ENCODE results near the gene PSMB3.

The PSMB3 gene

GRCh38 chr17:38745545-38745944 is 7.0 kb upstream of the PSMB3 start:
- DNase-seq: no peak
- intact Hi-C loops (cut with DNase I): loop anchor here (5.0 kb wide), 1 partner anchor 52 kb away; the partner anchor contains the start of gene PIP4K2B

DNA sequence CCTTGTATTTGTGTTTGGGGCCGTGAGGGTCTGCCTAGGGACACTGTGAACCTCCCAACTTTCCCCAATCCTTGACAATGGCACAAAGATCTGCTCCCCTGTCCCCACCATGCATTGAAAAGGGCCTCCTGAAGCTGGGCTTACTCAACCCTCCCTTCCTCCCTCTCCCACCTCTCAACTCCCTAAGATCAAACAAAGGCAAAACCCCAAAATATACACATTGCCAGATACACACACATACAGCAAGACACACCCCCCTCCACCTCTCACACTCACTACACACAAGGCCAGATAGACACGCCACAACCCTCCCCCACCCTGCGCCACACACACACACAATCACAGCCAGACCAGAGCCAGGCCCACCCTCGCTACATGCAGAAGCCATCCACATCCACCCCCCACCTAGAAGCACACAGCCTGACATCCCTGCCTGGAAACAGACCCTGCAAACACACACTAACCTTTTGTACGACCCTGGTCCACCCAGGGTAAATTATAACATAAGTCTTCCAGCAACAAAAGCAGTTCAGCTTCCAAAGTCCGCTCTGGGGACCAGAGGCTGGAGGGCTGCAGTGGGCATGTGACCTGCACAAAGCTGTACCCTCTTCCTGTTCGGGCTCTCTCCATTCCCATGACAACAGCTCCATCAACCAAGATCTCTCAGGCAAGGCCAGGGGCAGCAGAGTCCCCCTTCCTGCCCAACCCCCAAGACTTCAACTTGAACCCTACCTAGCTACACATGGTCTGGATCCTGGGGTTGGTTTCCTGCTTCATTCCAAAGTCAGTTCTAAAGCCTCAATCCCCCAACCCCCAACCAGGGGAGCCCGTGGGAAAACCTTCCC is 6.3 kb upstream of the PSMB3 start:
- no peak for DNase-seq
- intact Hi-C loops (cut with DNase I): loop anchor here (5.0 kb wide), 1 partner anchor 51 kb away; the partner anchor contains the start of gene PIP4K2B

DNA sequence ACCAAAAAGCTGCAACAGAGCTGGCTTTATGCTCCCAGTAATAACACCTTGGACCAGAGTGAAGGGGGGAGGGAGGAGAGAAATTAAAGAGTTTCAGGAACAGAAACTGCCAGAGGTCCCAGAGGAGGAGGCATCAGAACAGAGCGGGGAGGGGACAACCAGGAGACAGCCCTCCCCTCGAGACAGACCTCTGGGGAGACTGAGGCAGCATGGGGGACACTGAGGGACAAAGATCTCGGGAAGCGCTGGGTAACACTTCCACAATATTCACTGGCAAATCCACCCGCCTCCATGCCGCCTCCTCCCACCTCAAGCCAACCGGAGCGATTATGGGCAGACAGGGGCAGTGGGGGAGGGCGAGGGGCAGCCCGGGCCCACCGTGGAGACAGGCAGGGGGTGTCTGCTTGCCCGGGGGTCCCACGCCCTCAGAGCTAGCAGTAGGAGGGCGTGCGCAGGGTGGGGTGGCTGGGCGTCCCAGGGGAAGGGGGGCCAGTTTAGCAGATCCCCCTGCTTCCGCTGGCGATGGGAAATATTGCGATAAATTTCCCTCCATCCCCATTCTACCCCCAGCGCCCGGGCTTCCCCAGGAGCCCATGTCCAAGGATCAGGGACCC is 5.6 kb upstream of the PSMB3 start:
- intact Hi-C loops (cut with DNase I): loop anchor here (5.0 kb wide), 1 partner anchor 50 kb away; the partner anchor contains the start of gene PIP4K2B
- no peak for DNase-seq

GRCh38 chr17:38747463-38748148 is 4.9 kb upstream of the PSMB3 start:
- intact Hi-C loops (cut with DNase I): loop anchor here (5.0 kb wide), 1 partner anchor 50 kb away; the partner anchor contains the start of gene PIP4K2B
- DNase-seq: peak in 4 of 42 donors; percentile 22 to 37 (median 35)

DNA sequence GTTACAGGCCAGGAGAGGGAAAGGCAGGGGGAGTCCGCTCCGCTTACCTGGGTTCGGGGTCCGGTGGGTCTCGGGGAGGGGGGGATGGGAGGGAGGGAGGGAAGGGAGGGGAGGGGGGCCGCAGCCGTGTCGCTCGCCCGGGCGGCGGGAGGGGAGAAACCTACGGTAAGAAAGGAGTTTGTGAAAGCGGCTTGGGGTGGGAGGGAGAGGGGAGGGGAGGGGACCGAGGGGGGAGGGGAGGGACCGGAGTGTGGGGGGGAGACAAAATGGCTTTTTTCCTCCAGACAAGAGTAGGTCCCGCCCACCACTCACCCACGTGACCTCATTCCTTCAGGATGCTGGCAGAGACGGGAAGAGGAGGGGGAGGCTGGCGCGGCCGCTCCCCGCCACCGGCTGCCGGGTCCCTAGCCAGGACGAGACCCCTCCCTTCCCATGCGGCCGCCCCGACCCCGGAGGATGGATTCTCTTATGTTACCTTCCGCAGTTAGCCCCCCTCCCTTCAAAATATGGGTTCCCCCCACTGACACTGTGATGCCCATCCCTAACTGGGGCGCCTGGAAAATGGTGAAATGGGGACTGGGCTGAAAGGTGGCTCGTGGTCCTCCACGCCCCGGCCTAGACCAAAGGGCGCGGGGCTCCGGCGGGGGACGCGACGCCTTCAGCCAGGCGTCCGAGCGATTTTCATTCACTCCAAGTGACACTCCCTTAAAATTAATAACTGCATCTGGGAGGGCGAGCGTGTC is 4.2 kb upstream of the PSMB3 start, which contains the start of gene PCGF2:
TSS of gene PCGF2 (minus strand) at position 188 of the 743 bp plus-strand sequence. CDS start 7,934 bp downstream, outside the sequence.
- peak; percentile 68 to 96 (median 88) for DNase-seq

DNA sequence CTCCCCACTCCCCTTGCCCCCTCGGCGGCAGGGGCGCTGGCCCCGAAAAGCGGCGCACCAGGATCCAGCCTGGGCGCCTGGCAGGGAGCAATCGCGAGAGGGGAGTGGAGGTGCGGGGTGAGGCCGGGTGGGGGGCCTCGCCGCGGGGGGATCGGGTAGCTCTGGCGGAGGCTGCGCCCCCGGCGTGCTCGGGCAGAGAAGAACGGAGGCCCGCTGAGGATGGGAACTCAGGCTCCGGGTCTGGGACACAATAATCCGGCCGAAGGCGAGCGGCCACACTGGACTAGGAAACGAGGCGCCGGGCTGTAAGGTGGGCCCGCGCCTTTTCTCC is 3.7 kb upstream of the PSMB3 start:
- no peak for DNase-seq
- intact Hi-C loops (cut with DNase I): loop anchor here (5.0 kb wide), 1 partner anchor 48 kb away; the partner anchor contains the start of gene PIP4K2B

More for the DNA sequence above, 4.2 kb upstream of the PSMB3 start, which contains the start of gene PCGF2:
- intact Hi-C loops (cut with DNase I): loop anchor here (5.0 kb wide), 1 partner anchor 49 kb away; the partner anchor contains the start of gene PIP4K2B

- intact Hi-C loops (cut with DNase I): loop anchor here (5.0 kb wide), 1 partner anchor 48 kb away; the partner anchor contains the start of gene PIP4K2B
- DNase-seq: peak in 23 of 42 donors; percentile 28 to 69 (median 49)
Observed at GRCh38 chr17:38749223-38750043, 3.1 kb upstream of the PSMB3 start.

GRCh38 chr17:38750044-38750311 is 2.6 kb upstream of the PSMB3 start:
- intact Hi-C loops (cut with DNase I): no loop called here
- no peak for DNase-seq

GRCh38 chr17:38750312-38751121 is 2.0 kb upstream of the PSMB3 start:
- peak in 6 of 42 donors; percentile 33 to 71 (median 49) for DNase-seq
- intact Hi-C loops (cut with DNase I): no loop called here

GRCh38 chr17:38751144-38751807 is 1.3 kb upstream of the PSMB3 start:
- DNase-seq: peak in 2 of 42 donors; percentile 38 to 45
- intact Hi-C loops (cut with DNase I): no loop called here

- DNase-seq: peak; percentile 61 to 94 (median 85)
- intact Hi-C loops (cut with DNase I): no loop called here
Observed at GRCh38 chr17:38751808-38752307, 683 bp upstream of the PSMB3 start.

- no peak for DNase-seq
- intact Hi-C loops (cut with DNase I): no loop called here
Observed at GRCh38 chr17:38753071-38753506, 548 bp downstream of the PSMB3 start.

DNA sequence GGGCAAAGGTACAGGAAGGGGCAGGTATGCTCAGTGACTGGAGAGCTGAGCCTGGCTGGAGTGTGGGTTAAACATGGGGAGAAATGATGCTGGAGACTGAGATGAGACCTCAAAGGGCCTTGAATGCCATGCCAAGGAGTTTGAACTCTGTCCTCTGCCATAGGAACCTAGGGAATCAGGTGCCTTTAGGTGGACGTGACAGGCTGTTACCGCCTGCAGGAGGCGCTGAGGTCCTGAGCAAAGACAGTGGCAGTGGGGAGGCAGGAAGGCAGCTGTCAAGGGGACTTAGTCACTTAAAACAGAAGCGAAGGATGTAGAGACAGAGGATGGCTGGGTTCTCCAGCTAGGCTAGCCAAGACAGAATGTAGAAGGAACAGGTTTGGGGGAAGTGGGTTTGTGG is 9.1 kb downstream of the PSMB3 start:
- intact Hi-C loops (cut with DNase I): no loop called here
- DNase-seq: no peak

DNA sequence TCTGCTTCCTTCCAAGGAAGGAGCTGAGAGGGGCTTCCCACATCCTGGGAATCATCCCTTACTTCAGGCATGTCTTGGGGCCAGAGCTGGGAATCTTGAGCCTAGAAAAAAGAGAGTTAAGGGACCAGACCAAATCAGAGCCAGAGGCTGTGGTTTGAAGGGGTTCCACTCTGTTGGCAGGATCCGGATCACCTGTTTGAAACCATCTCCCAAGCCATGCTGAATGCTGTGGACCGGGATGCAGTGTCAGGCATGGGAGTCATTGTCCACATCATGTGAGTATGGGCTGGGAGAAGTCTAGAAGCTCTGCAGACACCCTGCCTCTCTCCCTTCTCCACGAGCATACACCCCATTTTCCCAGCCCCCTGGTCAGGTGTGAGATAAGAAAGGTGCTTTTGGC is 9.7 kb downstream of the PSMB3 start:
- intact Hi-C loops (cut with DNase I): no loop called here
- no peak for DNase-seq

DNA sequence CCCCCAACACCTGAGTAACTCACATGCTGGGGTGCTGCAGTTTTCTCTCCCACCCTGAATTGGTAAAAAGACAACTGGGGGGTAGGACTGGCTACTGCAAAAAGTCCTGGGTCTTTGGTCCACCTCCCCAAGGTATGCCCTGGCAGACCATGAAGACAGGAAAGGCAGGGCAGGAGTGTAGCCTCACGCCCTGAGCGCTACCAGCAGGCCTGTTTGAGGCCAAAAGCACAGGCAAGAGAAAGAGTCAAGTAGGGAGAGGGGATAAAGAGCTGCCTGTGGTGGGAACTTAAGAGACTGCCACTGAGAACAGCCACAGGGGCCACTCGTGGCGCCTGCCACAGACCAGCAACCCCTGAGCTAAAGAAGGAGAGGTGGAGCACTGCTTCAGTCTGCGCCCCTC is 13.8 kb downstream of the PSMB3 start:
- DNase-seq: no peak
- intact Hi-C loops (cut with DNase I): no loop called here

DNA sequence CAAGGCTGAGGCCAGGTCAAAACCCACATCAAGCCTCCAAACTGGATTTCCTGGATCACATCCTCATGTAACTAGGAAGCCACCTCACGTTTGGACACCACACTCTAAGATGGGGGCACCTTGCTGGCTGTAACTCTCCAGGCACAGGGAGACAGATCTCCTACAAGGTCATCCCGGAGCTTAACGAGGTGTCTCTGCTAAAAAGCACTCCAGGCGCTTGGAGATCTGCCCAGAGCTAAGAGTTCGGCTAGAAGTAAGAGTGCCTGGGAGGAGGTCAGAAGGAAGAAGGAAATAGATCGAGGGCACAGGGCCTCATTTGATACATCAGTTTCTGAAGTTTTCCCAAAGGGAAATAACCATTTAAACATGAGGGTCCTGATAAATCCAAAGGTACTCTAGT is 15.9 kb downstream of the PSMB3 start:
- no peak for DNase-seq
- intact Hi-C loops (cut with DNase I): no loop called here

Measured in head of caudate nucleus (tissue), 42 donors.